HG03025 (cell line): ENCODE data around the gene ACVR1.
"Not testable (repeated sequence)": the region's sequence is repeated elsewhere in the genome, so short reads cannot be mapped to it uniquely, and the experiment has no call there.

Experiments
- ATAC-seq: cut with Tn5 transposase; IDR thresholded peaks from one replicate; pipeline ENCODE4 v1.9.1; 2021; ENCODE audit warnings: mild to moderate bottlenecking, moderate library complexity; ENCODE audit not compliant: unreplicated experiment, low FRiP score

The ACVR1 gene

DNA sequence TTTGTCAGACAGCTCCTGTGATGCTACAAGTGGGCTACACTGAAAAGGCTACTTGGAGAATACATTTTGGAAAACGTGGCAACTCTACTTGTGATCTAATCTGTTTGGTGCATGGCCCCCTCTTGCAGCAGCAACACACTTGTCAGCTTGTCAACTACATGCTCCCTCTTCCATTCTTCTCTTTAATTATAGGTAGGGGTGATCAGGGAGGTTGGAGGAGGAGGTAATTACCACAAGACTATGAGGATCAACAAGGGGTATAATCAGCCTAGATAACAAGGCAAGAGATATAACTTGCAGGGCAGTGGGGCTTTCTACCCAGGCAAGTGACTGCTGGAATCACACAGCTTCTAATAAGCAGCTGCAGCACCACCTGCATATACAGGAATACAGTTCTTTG lies 104.9 kb downstream of the ACVR1 start:
- no peak for ATAC-seq

DNA sequence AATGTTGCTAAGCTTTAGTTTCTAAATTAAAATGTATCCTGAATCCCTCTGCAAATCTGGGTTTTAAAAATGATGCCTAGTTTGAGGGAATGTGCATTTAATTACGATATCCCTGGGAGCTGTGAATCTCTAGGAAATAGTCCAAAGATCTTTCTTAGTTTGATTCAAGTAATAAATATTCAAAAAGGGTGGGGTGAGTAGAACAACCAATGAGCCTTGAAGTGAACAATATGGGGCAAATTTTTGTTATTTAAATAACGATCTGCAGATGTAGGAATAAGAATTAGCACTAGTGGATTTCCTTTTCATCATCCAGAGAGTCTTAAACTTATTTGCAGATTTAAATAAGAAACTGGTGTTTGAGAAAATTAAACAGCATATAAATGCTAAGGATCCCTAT lies 106.3 kb downstream of the ACVR1 start:
- ATAC-seq: no peak

DNA sequence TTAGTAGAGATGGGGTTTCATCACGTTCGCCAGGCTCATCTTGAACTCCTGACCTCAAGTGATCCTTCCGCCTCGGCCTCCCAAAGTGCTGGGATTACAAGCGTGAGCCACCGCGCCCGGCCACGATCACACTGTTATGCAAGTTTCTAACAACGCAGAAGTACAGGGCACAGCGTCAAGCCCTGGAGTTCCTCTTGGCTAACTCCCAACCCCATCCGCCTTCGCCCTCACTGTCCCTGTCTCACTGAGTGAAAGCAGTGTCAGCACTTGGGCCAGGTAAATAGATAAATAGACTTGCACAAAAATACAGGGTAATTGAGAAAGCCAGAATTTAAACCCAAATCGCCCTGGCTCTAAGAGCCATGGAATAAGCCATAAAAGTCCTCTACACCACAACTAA lies 111.7 kb downstream of the ACVR1 start:
- ATAC-seq: no peak

DNA sequence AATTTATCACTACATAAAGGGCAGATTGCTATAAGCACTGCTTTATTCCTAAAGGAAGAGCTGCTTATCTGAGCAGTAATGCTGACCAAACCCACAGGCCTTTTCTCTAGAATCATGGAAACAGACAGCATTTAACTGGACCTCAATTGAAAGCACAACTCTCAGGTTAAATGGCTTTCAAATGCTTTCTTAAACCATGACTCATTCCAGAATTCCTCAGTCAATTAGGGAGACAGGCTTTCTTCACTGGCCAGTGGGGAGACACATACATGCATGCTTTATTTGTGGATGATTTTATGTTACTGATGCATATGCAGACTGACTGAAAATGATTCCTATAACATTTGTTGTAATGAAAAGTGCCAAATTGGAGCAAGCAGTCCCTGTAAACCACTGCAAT lies 114.6 kb downstream of the ACVR1 start:
- no peak for ATAC-seq

DNA sequence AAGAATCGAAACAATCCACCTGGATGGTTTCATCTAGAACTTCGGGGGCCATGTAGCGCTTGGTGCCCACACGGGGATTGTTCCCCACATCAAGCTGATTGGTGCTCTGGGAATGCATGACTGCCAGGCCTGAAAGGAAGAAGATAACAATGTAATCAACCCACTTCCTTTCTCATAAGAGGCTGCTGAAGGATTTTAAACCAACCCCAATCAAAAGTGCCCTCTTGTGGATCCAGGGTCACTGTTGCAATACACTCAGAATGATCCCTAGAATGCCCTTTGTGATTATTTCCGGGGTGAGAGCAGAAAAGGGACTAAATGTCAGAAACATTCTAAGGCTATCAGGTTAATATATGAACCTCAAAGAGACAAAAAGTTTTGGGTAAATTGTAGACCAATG lies 115.2 kb downstream of the ACVR1 start:
- no peak for ATAC-seq

DNA sequence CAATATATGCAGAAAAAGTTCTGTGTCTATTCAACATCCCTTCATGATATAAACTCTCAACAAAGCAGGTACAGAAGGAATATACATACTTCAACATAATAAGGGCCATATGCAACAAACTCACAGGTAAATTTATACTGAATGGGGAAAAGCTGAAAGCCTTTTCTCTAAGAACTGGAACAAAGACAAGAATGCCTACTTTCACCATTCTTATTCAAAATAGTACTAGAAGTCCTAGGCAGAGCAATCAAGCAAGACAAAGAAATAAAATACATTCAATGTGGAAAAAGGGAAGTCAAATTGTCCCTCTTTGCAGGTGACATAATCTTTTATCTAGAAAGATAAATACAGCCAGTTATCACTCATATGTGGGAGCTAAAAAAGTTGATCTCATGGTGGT lies 116.3 kb downstream of the ACVR1 start:
- no peak for ATAC-seq

DNA sequence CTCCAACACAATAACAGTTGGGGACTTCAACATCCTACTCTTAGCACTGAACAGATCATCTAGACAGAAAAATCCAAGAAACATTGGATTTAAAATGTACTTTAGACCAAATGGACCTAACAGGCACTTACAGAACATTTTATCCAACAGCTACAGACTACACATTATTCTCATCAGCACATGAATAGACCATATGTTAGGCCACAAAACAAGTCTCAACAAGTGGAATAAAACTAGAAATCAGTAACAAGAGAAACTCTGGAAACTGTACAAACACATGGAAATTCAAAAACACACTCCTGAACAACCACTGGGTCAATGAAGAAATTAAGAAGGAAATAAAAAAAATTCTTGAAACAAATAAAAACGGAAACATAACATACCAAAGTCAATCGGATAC lies 117.5 kb downstream of the ACVR1 start:
- no peak for ATAC-seq

DNA sequence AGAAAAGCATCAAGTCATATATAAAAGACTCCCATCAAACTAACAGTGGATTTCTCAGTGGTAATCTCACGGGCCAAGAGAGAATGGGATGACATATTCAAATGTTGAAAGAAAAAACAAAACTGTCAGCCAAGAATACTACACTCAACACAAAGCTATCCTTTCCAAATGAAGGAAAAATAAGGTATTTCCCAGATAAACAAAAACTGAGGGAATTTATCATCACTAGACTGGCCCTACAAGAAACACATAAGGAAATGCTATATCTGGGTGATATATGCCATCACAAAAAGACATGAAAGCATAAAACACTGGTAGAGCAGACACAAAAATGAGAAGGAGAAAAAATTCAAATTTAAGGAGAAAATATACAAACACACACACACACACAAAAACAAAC lies 118.6 kb downstream of the ACVR1 start:
- ATAC-seq: no peak

DNA sequence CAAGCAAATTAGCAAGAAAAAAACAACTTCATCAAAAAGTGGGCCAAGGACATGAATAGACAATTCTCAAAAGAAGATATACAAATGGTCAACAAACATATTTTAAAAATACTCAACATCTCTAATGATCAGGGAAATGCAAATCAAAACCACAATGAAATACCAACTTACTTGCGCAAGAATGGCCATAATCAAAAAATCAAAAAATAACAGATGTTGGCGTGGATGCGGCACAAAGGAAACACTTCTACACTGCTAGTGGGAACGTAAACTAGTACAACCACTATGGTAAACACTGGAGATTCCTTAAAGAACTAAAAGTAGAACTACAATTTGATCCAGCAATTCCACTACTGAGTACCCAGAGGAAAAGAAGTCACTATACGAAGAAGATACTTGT lies 119.7 kb downstream of the ACVR1 start:
- not testable (repeated sequence) for ATAC-seq

DNA sequence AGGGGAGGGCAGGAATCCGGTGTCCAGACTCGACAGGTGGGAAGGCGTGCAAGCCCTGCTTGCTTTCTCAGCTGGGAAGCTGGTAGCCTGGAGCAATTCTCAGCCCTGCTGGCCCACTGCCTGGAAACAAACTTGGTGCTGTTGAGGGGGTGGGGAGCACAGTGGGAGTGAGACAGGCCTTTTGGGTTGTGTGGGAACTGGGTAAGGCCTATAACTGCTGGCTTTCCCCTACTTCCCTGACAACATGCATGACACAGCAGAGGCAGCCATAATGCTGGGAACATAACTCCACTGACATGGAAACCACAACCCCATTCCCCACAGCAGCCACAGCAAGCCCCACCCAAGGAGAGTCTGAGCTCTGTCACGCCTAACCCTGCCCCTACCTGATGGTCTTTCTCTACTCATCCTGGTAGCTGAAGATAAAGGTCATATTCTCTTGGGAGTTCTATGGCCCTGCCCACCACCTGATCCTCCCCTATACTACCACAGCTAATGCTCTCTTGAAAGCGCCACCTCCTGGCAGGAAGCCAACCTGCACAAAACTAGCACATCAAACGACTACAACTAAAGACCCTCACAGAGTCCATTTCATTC lies 124.6 kb downstream of the ACVR1 start:
- no peak for ATAC-seq

DNA sequence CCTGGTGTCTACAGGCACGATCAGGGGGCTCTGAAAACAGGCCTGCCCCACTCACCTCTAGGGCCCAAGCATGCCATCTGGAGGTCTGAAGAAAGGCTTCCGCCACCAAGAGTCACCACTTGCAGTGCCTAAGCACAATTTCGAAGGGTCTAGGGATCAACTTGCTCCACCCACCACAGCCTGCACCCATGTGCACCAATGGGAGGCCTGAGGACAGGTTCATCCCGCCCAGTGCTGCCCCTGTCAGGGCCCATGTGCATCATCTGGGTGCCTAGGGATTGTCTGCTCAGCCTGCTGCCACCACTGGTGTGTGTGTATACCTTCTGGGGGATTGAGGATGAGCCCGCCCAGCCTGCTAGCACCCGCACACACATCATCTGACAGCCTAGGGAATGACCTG lies 126.4 kb downstream of the ACVR1 start:
- ATAC-seq: no peak

DNA sequence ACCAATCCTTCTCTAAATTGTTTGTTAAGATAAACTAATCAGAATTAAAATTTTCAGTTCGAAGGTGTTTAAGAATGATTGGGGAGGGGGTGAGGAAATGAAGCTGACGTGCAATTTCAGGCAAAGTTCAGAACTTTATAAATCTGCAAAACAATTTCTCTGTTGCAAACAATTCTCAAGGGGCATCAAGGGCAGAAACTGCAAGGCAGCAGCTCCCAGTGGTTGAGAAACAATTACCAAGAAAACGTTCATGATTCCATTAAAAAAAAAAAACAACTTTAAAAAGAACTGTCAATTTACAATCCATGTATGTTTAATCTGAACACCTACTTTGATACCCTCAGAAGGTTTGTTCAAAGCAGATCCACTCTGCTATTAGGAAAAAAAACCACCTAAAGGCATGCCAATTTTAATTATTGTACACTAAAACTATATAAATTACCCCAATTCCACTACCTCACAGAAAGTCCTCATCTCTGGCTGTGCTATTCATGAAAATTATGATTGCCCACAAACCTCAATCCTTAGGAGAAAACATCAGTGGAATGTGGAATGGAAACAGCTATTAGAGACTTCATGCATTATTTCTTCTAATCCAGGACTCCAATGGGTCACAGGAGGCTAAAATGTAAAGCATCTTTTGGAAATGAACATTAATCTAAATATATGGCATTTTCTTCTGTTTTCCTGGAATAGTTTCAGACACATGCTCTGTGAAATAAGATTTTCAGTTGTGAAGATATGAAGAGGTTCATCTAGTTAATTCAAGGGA lies 127.6 kb downstream of the ACVR1 start:
- ATAC-seq: no peak

DNA sequence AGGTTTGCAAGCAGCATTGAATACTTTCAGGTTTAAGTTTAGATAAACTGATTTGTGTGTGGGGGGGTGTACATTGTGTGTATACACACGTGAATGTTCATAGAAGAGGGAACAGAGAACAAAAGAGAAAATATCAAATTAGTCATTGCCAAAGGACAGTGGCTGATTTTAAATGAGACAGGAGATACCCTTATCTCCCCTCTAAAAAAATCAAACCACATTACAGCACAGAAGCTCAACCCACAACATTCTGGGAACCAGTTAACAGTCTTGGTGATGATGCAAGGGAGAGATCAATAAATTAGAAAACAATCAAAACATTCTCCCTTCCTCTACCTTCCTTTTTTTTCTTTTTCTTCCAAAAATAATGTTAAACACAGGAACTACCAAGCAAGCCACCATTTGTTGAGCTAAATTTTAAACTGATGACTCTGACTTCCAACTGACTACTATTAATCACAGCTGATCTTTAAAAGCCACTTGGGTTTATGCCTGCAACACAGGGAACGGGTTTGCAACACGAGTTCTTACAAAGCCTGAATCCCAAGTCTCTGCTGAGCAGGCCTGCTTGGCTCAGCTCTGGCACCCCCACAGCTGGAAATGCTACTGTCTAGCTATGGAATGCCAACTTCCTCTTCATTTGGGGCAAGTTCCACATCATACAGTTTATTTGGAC lies 128.3 kb downstream of the ACVR1 start:
- ATAC-seq: no peak

DNA sequence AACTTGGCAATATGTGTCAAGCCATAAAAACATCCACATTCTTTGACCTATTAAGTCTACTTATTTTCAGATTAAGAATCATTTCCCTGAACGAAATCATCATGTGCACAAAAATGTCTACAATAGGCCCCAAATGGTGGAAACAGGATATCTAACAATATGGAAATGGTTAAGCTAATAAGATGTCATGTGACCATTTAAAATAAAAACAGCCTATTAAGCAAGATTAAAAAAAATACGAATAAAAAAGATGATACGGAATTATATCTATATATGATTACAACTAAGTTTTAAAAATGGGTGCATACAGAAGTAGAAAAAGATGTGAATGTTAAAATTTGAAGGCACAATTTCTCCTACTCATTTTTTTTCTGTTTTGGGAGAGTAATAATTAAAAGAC lies 128.8 kb downstream of the ACVR1 start:
- no peak for ATAC-seq

DNA sequence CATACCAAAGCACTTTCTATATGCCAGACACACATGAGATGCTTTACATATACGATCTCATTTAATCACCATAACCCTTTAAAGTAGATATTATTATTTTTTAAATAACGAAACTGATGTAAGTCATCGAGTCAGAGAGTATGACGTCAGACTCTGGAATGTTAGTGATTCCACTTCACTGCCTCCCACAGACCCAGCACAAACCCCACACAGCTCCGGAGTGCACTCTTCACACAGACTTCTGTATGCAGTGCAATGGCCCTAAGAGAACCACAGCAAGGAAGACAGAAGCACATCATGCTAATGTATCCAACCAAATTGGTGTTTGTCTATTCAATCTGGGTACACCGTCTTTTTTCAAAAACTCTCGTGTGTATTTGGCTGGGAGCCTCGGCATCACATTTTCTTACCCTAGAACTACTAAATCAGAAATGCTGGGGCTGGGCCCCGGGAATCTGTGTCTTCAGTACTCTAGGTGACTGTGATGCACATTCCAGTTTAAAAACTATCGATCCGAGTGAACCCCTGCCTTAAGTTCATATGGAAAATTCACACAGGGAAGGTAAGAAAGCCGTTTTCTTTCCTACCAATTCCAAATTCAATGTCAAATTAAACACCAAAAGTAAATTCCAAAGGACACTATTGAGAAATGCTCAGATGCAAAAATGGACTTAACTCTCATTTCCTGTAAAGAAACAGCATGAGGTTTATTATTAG lies 129.7 kb downstream of the ACVR1 start:
- no peak for ATAC-seq

DNA sequence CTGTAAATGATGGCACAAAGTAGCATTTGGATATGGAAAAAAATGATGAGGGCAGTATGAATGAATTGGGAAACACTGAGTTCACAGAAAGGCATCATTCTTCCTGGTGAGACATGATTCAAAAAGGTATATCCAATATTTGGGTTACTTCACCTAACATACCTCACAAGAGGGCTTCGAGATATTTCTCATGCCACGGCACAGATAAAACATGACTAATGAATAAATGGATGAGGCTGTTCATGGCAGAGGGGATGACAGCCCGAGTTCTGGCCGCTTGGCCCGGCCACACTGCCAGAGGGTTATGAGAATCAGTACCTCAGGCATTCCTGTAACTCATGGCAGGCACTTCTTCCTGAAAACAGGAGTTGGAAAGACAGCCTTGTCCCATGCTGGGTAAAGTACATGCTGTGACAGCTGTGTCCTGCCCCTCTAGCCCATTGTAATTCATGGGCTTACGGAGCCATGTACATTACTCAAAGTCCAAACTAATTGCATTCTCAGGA lies 131.5 kb downstream of the ACVR1 start:
- ATAC-seq: no peak

DNA sequence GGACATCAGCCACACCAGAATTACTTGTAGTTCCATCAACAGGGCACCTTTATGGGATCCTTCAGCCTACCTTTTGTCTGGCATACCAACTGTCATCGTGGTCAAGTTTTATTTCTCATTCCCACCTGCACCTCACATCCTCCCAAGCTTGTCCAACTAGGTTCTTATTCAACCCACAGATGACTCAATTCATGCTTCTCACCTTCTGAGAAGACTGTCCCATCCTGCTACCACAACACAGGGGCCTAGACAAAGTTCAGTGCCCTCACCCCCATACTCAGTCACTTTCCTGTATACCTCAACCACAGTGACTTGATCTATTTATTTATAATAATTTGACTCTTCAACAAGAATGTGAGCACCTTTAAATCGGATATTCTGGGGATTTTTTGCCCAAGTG lies 133.1 kb downstream of the ACVR1 start:
- peak; percentile 65 for ATAC-seq

DNA sequence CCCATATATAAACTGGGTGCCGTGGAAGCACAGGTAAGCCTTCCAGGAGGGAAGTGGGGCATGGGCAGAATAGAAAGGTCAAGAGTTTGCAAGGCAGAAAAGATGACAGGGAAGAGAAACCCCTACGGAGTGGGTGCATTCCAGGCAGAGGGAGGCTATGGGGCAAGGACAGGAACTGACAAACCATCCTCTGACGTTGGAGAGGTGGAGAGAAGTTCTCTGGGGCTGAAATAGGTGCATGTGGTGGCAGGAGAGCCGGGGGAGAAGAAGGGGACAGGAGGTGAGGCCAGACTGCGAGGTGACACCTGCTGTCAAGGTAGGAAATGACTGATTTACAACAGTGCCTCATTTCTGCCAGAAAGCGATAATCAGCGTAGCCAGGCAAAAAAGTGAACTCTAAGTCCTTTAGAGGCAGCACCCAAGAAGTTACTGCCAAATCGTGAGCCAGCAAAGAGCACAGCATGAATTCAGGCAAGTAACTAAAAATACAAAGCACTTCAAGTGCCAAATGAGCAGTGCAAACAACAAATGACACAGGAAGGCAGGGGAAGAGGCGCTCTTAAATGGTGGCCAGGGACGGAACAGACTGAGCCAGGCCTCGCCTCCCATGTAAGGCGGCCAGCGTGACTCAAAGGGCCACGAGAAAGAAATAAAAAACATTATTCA lies 134.2 kb downstream of the ACVR1 start:
- no peak for ATAC-seq

DNA sequence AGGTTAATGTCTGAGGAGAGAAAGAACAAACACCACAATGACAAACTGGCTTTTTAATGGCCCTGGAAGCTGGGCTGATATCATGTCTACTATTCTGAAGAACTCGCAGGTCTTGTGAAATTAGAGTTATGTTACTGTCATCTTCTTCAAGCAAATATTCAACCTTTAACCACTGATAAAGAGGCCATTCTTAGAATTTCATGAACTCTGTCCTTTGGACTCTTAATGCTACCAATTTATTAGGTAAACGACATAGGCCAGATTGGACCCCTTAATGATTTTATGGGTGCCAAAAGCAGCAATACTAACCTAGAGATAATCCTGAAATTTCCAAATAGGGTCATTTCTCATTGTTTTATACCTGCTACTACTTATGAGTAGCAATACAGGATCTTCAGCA lies 138.5 kb downstream of the ACVR1 start:
- no peak for ATAC-seq

DNA sequence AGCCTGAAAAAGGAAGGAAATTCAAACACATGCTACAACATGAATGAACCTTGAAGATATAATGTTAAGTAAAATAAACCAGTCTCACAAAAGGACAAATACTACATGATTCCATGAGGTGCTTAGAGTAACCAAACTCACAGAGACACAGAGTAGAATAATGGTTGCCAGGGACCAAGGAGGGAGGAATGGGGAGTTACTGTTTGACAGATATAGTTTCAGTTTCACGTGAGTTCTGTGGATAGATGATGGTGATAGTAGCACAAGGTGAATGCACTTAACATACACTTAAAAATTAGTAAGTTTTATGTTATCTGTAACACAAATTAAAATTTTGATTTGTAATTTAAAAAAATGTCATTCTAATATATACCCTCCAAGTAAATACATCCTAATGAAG lies 140.6 kb downstream of the ACVR1 start:
- ATAC-seq: no peak

DNA sequence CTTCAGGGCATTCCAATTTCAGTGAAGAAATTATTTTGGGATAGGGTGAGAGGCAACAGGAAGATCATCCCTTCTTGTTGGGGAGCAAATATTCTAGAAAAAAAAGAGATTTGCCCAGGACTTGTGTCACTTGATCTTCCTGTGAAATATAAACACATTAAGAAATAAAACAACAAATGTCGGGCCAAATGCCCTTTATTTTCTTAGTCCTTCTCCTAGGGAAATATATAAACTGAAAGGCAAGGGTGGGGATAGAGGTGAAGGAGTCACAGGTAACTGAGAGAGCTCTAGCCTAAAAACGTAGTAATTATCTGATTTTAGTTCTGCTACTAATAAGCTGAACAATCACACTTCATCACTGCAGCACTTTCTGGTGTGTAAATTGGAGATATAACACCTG lies 142.9 kb downstream of the ACVR1 start:
- no peak for ATAC-seq
